Measurements from ENCODE around the gene TRABD2B. TPM values are rescaled to one million over a fixed set of nuclear protein-coding genes. Genes with fewer than 3 reads are reported as not detected.

The TRABD2B gene
- total RNA-seq, 1 experiment from 2014 or later: 0.36 TPM

GRCh38 chr1:47948126-47948525 is 49.1 kb downstream of the TRABD2B start:
- Mint-ChIP-seq H3K4me3 (ENCODE audit: unreplicated experiment) (no peak overlapping the region), H3K27me3 (ENCODE audit: insufficient read depth, unreplicated experiment) (no peaks in the 10 kb centered on the region), H3K4me1 (ENCODE audit: low read depth, unreplicated experiment) (peaks cover 16% of the 10 kb centered on the region), H3K9me3 (ENCODE audit: unreplicated experiment) (no peaks in the 10 kb centered on the region), H3K27ac (ENCODE audit: unreplicated experiment) (no peak overlapping the region), H3K36me3 (ENCODE audit: insufficient read depth, unreplicated experiment) (no peaks in the 10 kb centered on the region)
- peak; percentile 62 to 66 for TF ChIP-seq CTCF (IDR thresholded peaks at IDR 0.05; ENCODE audit: insufficient read depth in 1 of 2, low read depth in 1 of 2, low read length in 1 of 2, severe bottlenecking in 1 of 2, unreplicated experiment in 1 of 2)
- peaks cover 10% of the 10 kb centered on the region; the same call in 1 of the 2 replicates for H3K4me1 ChIP-seq
- intact Hi-C loops (cut with micrococcal nuclease; ENCODE audit: unreplicated experiment): loop anchor here (1.0 to 5.0 kb wide), 7 partner anchors 49 to 289 kb away; partner anchors contain the start of gene TRABD2B
- no peaks in the 10 kb centered on the region for H3K27me3 ChIP-seq (replicated peaks; ENCODE audit: control insufficient read depth, insufficient read depth, low read length)
- no peak overlapping the region for H3K4me3 ChIP-seq (ENCODE audit: low read depth, low read length)
- H3K36me3 ChIP-seq (ENCODE audit: control insufficient read depth, insufficient read depth, low read length): no peaks in the 10 kb centered on the region
- DNase-seq: peak; percentile 69 to 80
- ChIA-PET CTCF (no interaction called here), POLR2A (no interaction called here)
- no peaks in the 10 kb centered on the region for H3K9me3 ChIP-seq
- BruUV-seq (replicated peaks): no TSS peak

GRCh38 chr1:47947531-47947930 is 49.7 kb downstream of the TRABD2B start:
- H3K27me3 Mint-ChIP-seq (ENCODE audit: insufficient read depth, unreplicated experiment): no peaks in the 10 kb centered on the region
- POLR2A ChIA-PET: no interaction called here
- TF ChIP-seq CTCF (IDR thresholded peaks at IDR 0.05; ENCODE audit: insufficient read depth in 1 of 2, low read depth in 1 of 2, low read length in 1 of 2, severe bottlenecking in 1 of 2, unreplicated experiment in 1 of 2): no peak

GRCh38 chr1:47944561-47944960 is 52.6 kb downstream of the TRABD2B start:
- CTCF ChIA-PET: interaction anchor here (0.6 kb wide), 1 partner anchor 195 kb away, joined by 3 read pairs; no protein-coding TSS in a partner anchor
- no peak overlapping the region for H3K4me3 Mint-ChIP-seq (ENCODE audit: unreplicated experiment)
- intact Hi-C loops (cut with micrococcal nuclease; ENCODE audit: unreplicated experiment): no loop called here

More at GRCh38 chr1:47947531-47947930, 49.7 kb downstream of the TRABD2B start:
- CTCF ChIA-PET: no interaction called here
- Histone ChIP-seq H3K9me3 (no peaks in the 10 kb centered on the region), H3K4me3 (ENCODE audit: low read depth, low read length) (no peak overlapping the region), H3K36me3 (ENCODE audit: control insufficient read depth, insufficient read depth, low read length) (no peaks in the 10 kb centered on the region), H3K27me3 (replicated peaks; ENCODE audit: control insufficient read depth, insufficient read depth, low read length) (no peaks in the 10 kb centered on the region), H3K4me1 (peaks cover 10% of the 10 kb centered on the region; the same call in 1 of the 2 replicates)
- peaks cover 16% of the 10 kb centered on the region for H3K4me1 Mint-ChIP-seq (ENCODE audit: low read depth, unreplicated experiment)
- H3K36me3 Mint-ChIP-seq (ENCODE audit: insufficient read depth, unreplicated experiment): no peaks in the 10 kb centered on the region
- no peak overlapping the region for H3K27ac Mint-ChIP-seq (ENCODE audit: unreplicated experiment)
- intact Hi-C loops (cut with micrococcal nuclease; ENCODE audit: unreplicated experiment): loop anchor here (5.0 kb wide), 1 partner anchor 255 kb away; no protein-coding TSS in a partner anchor
- DNase-seq: no peak
- no peak overlapping the region for H3K4me3 Mint-ChIP-seq (ENCODE audit: unreplicated experiment)
- no TSS peak for BruUV-seq (replicated peaks)
- H3K9me3 Mint-ChIP-seq (ENCODE audit: unreplicated experiment): no peaks in the 10 kb centered on the region

More at GRCh38 chr1:47944561-47944960, 52.6 kb downstream of the TRABD2B start:
- no peaks in the 10 kb centered on the region for H3K9me3 ChIP-seq
- H3K27ac Mint-ChIP-seq (ENCODE audit: unreplicated experiment): no peak overlapping the region
- H3K4me3 ChIP-seq (ENCODE audit: low read depth, low read length): no peak overlapping the region
- no peak for TF ChIP-seq CTCF (IDR thresholded peaks at IDR 0.05; ENCODE audit: insufficient read depth in 1 of 2, low read depth in 1 of 2, low read length in 1 of 2, severe bottlenecking in 1 of 2, unreplicated experiment in 1 of 2)
- no peaks in the 10 kb centered on the region for H3K27me3 Mint-ChIP-seq (ENCODE audit: insufficient read depth, unreplicated experiment)
- no TSS peak for BruUV-seq (replicated peaks)
- H3K36me3 Mint-ChIP-seq (ENCODE audit: insufficient read depth, unreplicated experiment): no peaks in the 10 kb centered on the region
- DNase-seq: no peak
- H3K9me3 Mint-ChIP-seq (ENCODE audit: unreplicated experiment): no peaks in the 10 kb centered on the region
- peaks cover 19% of the 10 kb centered on the region for H3K4me1 ChIP-seq
- no peaks in the 10 kb centered on the region for H3K27me3 ChIP-seq (replicated peaks; ENCODE audit: control insufficient read depth, insufficient read depth, low read length)
- H3K4me1 Mint-ChIP-seq (ENCODE audit: low read depth, unreplicated experiment): peaks cover 21% of the 10 kb centered on the region
- no peaks in the 10 kb centered on the region for H3K36me3 ChIP-seq (ENCODE audit: control insufficient read depth, insufficient read depth, low read length)
- POLR2A ChIA-PET: no interaction called here
